Subcutaneous adipose tissue (tissue), 4 donors: ENCODE results near the gene TMEM200A. TPM values are rescaled to one million over a fixed set of nuclear protein-coding genes. Genes with fewer than 3 reads are reported as not detected.

Experiments used
- total RNA-seq, 4 donors: library from RNA; depleted of rRNA; stranded (reverse); fragments of >200 nt; gene quantifications; one replicate each; pipeline ENCODE4 v1.1.0, GENCODE V29; 2016
- TF ChIP-seq, protein P1 (sequence below): fragments of 450-650 bp; IDR thresholded peaks from one replicate; pipeline ENCODE4 v1.5.1; 2016; ENCODE audit warnings: low read depth, mild to moderate bottlenecking, control low read depth, antibody characterized with exemption, moderate library complexity

TMEM200A gene
- total RNA-seq = 1 to 10 TPM; 1.3 to 4.8 (median 2.4) TPM

DNA sequence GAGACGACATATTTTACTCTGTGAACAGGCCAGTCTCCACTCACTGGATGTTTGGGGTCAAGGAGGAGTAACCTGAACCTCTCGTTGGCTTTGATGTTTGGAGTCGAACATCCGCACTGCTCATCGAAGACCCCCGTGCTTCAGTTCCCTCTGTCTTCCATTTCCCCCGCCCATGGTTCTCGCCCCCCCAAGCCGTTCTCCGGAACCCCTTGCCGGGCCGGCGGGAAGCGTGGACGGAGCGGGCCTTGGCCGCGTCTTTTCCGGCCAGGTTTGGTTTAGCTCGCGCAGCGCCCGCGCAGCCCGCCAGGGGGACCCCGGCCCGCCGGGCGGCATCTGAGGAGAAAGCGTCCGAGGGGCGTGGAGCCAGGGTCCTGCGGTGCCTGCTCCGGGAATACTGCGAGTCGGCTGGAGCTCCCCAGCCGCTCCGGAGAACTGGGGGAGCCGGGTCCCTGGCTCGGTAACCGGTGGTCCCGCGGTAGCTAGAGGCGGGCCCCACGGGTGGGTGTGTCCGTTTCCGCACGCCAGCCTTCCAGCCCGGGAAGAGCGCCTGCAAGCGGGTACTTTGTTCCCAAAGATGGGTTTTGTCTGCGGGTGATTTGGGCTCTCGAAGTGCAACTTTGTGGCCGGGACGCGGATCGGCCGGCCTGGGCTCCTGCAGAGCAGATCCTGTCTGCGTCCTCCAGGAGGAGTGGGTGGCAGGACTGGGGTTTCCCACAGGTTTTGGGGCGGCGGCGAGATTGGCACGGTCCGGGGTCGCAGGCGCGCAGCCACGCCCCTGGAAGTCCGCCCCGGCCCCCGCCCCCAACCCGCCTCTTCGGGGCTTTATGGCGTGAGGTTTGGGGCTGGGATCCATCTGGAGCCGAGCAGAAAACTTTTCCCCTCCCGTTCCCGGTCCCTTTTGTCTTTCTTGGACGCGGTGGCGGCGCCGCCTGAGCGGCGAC, at the start of gene TMEM200A:
TMEM200A (plus strand) TSS at position 852 of the 941 bp plus-strand sequence. CDS start 74,406 bp downstream, outside the sequence.
- TF ChIP-seq, protein P1, sequence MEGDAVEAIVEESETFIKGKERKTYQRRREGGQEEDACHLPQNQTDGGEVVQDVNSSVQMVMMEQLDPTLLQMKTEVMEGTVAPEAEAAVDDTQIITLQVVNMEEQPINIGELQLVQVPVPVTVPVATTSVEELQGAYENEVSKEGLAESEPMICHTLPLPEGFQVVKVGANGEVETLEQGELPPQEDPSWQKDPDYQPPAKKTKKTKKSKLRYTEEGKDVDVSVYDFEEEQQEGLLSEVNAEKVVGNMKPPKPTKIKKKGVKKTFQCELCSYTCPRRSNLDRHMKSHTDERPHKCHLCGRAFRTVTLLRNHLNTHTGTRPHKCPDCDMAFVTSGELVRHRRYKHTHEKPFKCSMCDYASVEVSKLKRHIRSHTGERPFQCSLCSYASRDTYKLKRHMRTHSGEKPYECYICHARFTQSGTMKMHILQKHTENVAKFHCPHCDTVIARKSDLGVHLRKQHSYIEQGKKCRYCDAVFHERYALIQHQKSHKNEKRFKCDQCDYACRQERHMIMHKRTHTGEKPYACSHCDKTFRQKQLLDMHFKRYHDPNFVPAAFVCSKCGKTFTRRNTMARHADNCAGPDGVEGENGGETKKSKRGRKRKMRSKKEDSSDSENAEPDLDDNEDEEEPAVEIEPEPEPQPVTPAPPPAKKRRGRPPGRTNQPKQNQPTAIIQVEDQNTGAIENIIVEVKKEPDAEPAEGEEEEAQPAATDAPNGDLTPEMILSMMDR = no peak

DNA sequence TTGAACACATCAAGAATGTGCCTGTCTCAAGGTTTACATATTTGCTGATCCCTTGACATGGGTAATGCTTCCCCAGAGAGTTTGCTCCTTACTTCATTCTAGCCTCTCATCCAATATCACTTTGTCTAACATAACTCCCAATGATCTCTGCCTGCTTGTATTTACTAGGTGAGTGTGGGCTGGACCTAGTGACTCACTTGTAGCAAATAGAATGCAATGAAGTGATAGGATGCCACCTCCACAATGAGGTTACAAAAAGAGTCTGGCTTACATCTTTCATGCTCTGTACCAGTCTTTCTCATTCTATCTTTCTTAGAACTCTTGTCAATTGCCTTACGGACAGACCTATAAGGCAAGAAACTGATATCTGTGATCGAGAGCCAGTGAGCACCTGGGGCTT, 44.9 kb upstream of the TMEM200A start:
- TF ChIP-seq, protein P1 = no peak

DNA sequence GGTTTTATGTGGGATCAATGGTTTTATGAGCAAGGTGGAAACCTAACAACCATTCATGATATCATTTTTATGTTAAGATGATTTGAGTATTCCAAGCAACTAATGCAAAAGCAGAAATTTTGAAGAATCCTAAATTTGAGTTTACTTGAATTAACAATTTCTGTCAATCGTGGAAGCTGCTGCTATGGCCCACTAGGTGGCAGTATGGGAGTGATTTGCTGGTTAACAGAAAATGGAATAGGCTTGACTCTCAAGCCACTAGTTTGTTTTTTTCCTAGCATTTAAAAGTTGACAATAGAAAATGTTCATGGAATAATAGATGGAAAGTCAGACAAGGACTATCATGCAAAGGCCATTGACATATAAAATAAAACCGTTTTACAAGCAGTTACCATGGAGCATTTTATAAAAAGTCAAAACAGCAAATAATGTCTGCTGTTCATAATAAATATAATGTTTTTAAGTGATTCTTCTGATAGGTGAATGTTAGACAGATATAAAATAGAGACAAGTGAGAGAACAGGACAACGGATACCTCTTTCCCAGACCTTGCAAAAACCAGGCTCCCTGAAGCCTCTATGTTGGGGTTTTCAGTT, 43.0 kb upstream of the TMEM200A start:
- TF ChIP-seq, protein P1 = no peak

DNA sequence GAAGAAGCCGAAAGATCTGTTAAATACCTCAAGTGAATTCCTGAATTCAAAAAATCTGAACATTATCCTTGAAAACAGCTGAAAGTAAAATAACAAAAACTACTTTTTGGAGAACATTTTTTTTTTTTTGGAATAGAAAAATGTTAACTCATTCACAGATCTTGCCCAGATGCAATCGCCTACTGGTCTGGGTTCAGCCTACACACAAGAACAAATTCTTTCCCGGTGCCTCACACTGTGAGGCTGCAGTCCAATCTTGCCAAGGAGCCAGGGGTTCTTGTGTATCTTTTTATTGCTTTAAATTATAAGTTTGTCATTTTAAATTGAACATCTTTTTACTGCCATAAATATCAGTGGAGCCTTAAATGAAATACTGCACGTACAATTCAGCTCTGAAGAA, 41.2 kb upstream of the TMEM200A start:
- TF ChIP-seq, protein P1 = no peak

DNA sequence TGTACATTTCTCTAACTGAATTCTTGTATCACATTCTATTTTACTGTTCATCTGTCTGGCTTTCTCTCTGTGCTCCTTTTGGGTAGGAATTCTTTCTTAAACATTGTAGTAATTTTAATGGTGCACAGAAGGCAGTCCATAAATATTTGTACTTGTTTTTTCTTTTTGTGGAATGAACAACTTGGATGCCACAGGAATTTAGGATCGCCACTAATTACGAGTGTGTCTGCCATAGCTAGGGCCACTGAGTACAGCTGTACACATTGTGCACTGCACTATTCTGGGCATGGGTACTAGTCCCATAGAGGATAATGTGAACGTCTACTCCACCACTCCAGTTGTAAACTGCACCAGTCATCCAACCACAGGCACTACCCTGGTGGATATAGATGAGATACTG, 39.3 kb upstream of the TMEM200A start:
- TF ChIP-seq, protein P1 = no peak

DNA sequence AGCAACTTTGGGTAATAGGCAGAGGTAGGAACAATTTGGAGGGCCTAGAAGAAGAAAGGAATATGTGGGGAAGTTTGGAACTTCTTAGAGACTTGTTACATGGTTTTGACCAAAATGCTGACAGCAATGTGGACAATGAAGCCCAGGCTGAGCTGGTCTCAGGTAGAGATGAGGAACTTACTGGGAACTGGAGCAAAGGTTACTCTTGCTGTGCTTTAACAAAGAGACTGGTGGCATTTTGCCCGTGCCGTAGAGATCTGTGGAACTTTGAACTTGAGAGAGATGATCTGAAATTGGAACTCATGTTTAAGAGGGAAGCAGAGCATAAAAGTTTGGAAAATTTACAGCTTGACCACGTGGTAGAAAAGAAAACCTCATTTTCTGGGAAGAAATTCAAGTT, 28.3 kb upstream of the TMEM200A start:
- TF ChIP-seq, protein P1 = no peak

DNA sequence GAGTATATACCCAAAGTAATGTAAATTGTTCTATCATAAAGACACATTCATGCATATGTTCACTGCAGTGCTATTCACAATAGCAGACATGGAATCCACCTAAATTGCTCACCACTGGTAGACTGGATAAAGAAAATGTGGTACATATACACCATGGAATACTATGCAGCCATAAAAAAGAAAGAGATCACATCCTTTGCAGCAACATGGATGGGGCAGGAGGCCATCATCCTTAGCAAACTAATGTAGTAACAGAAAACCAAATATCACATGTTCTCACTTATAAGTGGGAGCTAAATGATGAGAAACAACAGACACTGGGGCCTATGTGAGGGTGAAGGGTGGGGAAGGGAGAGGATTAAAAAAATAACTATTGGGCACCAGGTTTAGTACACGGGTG, 11.5 kb upstream of the TMEM200A start:
- TF ChIP-seq, protein P1 = no peak
